ENCODE measurements around the gene LMTK2. TPM values are rescaled to one million over a fixed set of nuclear protein-coding genes. Genes with fewer than 3 reads are reported as not detected.

LMTK2 gene
- polyA plus RNA-seq, 2 donors, result 7.0 to 9.2 TPM

- H3K27me3 ChIP-seq (ENCODE audit: control insufficient read depth in 1 of 2, insufficient read depth in 2 of 2, low read length in 2 of 2), result no peaks in the 10 kb centered on the region
- WGBS, 2 donors, result 82 to 84% methylated on average over 2 of the region's 2 CpGs
- H3K9me3 ChIP-seq (ENCODE audit: control insufficient read depth in 2 of 2, insufficient read depth in 1 of 2, low read depth in 1 of 2, low read length in 1 of 2), result no peaks in the 10 kb centered on the region
- H3K4me3 ChIP-seq (ENCODE audit: low read depth in 1 of 2, low read length in 2 of 2), result no peak overlapping the region
- peaks cover 0 to 11% of the 10 kb centered on the region in 2 donors for H3K36me3 ChIP-seq (ENCODE audit: control insufficient read depth in 2 of 2, insufficient read depth in 2 of 2, low read length in 1 of 2)
- peaks cover 0 to 8% of the 10 kb centered on the region in 2 donors for H3K4me1 ChIP-seq (ENCODE audit: control insufficient read depth in 2 of 2, insufficient read depth in 2 of 2, low read length in 1 of 2)
- H3K27ac ChIP-seq (ENCODE audit: low read depth in 2 of 2, low read length in 1 of 2), result no peak overlapping the region
Observed at GRCh38 chr7:98166668-98166970, 60.0 kb downstream of the LMTK2 start.

GRCh38 chr7:98167653-98168052 is 61.0 kb downstream of the LMTK2 start:
- 90 to 93% methylated on average over 15 of the region's 15 CpGs for WGBS, 2 donors
- H3K4me3 ChIP-seq (ENCODE audit: low read depth in 1 of 2, low read length in 2 of 2), result no peak overlapping the region
- peaks cover 0 to 8% of the 10 kb centered on the region in 2 donors for H3K4me1 ChIP-seq (ENCODE audit: control insufficient read depth in 2 of 2, insufficient read depth in 2 of 2, low read length in 1 of 2)

GRCh38 chr7:98168181-98168903 is 61.7 kb downstream of the LMTK2 start:
- peaks cover 3 to 17% of the 10 kb centered on the region in 2 donors for H3K36me3 ChIP-seq (ENCODE audit: control insufficient read depth in 2 of 2, insufficient read depth in 2 of 2, low read length in 1 of 2)
- H3K9me3 ChIP-seq (ENCODE audit: control insufficient read depth in 2 of 2, insufficient read depth in 1 of 2, low read depth in 1 of 2, low read length in 1 of 2), result no peaks in the 10 kb centered on the region
- peaks cover 0 to 7% of the 10 kb centered on the region in 2 donors for H3K4me1 ChIP-seq (ENCODE audit: control insufficient read depth in 2 of 2, insufficient read depth in 2 of 2, low read length in 1 of 2)
- no peak overlapping the region for H3K27ac ChIP-seq (ENCODE audit: low read depth in 2 of 2, low read length in 1 of 2)
- no peaks in the 10 kb centered on the region for H3K27me3 ChIP-seq (ENCODE audit: control insufficient read depth in 1 of 2, insufficient read depth in 2 of 2, low read length in 2 of 2)
- no peak overlapping the region for H3K4me3 ChIP-seq (ENCODE audit: low read depth in 1 of 2, low read length in 2 of 2)
- 62 to 64% methylated on average over 17 of the region's 17 CpGs for WGBS, 2 donors

More at GRCh38 chr7:98167653-98168052, 61.0 kb downstream of the LMTK2 start:
- Histone ChIP-seq H3K27ac (ENCODE audit: low read depth in 2 of 2, low read length in 1 of 2) (no peak overlapping the region), H3K9me3 (ENCODE audit: control insufficient read depth in 2 of 2, insufficient read depth in 1 of 2, low read depth in 1 of 2, low read length in 1 of 2) (no peaks in the 10 kb centered on the region), H3K27me3 (ENCODE audit: control insufficient read depth in 1 of 2, insufficient read depth in 2 of 2, low read length in 2 of 2) (no peaks in the 10 kb centered on the region), H3K36me3 (ENCODE audit: control insufficient read depth in 2 of 2, insufficient read depth in 2 of 2, low read length in 1 of 2) (peaks cover 3 to 17% of the 10 kb centered on the region in 2 donors)

- Histone ChIP-seq H3K27ac (ENCODE audit: low read depth in 2 of 2, low read length in 1 of 2) (no peak overlapping the region), H3K36me3 (ENCODE audit: control insufficient read depth in 2 of 2, insufficient read depth in 2 of 2, low read length in 1 of 2) (peaks cover 3 to 17% of the 10 kb centered on the region in 2 donors), H3K27me3 (ENCODE audit: control insufficient read depth in 1 of 2, insufficient read depth in 2 of 2, low read length in 2 of 2) (no peaks in the 10 kb centered on the region), H3K4me3 (ENCODE audit: low read depth in 1 of 2, low read length in 2 of 2) (no peak overlapping the region), H3K9me3 (ENCODE audit: control insufficient read depth in 2 of 2, insufficient read depth in 1 of 2, low read depth in 1 of 2, low read length in 1 of 2) (no peaks in the 10 kb centered on the region), H3K4me1 (ENCODE audit: control insufficient read depth in 2 of 2, insufficient read depth in 2 of 2, low read length in 1 of 2) (peaks cover 0 to 4% of the 10 kb centered on the region in 2 donors)
- WGBS, 2 donors, result 82 to 90% methylated on average over 5 of the region's 5 CpGs
Observed at GRCh38 chr7:98168904-98169621, 62.4 kb downstream of the LMTK2 start.

GRCh38 chr7:98170966-98171365 is 64.3 kb downstream of the LMTK2 start:
- Histone ChIP-seq H3K27ac (ENCODE audit: low read depth in 2 of 2, low read length in 1 of 2) (no peak overlapping the region), H3K36me3 (ENCODE audit: control insufficient read depth in 2 of 2, insufficient read depth in 2 of 2, low read length in 1 of 2) (peaks cover 3 to 16% of the 10 kb centered on the region in 2 donors), H3K27me3 (ENCODE audit: control insufficient read depth in 1 of 2, insufficient read depth in 2 of 2, low read length in 2 of 2) (no peaks in the 10 kb centered on the region), H3K4me1 (ENCODE audit: control insufficient read depth in 2 of 2, insufficient read depth in 2 of 2, low read length in 1 of 2) (peaks cover 0 to under 1% of the 10 kb centered on the region in 2 donors), H3K9me3 (ENCODE audit: control insufficient read depth in 2 of 2, insufficient read depth in 1 of 2, low read depth in 1 of 2, low read length in 1 of 2) (no peaks in the 10 kb centered on the region), H3K4me3 (ENCODE audit: low read depth in 1 of 2, low read length in 2 of 2) (no peak overlapping the region)
- WGBS, 2 donors, result 83 to 95% methylated on average over 8 of the region's 8 CpGs

GRCh38 chr7:98171449-98171848 is 64.8 kb downstream of the LMTK2 start:
- Histone ChIP-seq H3K36me3 (ENCODE audit: control insufficient read depth in 2 of 2, insufficient read depth in 2 of 2, low read length in 1 of 2) (peaks cover 3 to 16% of the 10 kb centered on the region in 2 donors), H3K9me3 (ENCODE audit: control insufficient read depth in 2 of 2, insufficient read depth in 1 of 2, low read depth in 1 of 2, low read length in 1 of 2) (no peaks in the 10 kb centered on the region), H3K27me3 (ENCODE audit: control insufficient read depth in 1 of 2, insufficient read depth in 2 of 2, low read length in 2 of 2) (no peaks in the 10 kb centered on the region), H3K4me1 (ENCODE audit: control insufficient read depth in 2 of 2, insufficient read depth in 2 of 2, low read length in 1 of 2) (no peaks in the 10 kb centered on the region), H3K27ac (ENCODE audit: low read depth in 2 of 2, low read length in 1 of 2) (no peak overlapping the region), H3K4me3 (ENCODE audit: low read depth in 1 of 2, low read length in 2 of 2) (no peak overlapping the region)
- WGBS, 2 donors, result 95 to 96% methylated on average over 24 of the region's 24 CpGs

GRCh38 chr7:98174334-98175259 is 67.9 kb downstream of the LMTK2 start:
- Histone ChIP-seq H3K27ac (ENCODE audit: low read depth in 2 of 2, low read length in 1 of 2) (no peak overlapping the region), H3K4me1 (ENCODE audit: control insufficient read depth in 2 of 2, insufficient read depth in 2 of 2, low read length in 1 of 2) (peaks cover 0 to 2% of the 10 kb centered on the region in 2 donors), H3K27me3 (ENCODE audit: control insufficient read depth in 1 of 2, insufficient read depth in 2 of 2, low read length in 2 of 2) (no peaks in the 10 kb centered on the region), H3K36me3 (ENCODE audit: control insufficient read depth in 2 of 2, insufficient read depth in 2 of 2, low read length in 1 of 2) (peaks cover 9 to 20% of the 10 kb centered on the region in 2 donors), H3K9me3 (ENCODE audit: control insufficient read depth in 2 of 2, insufficient read depth in 1 of 2, low read depth in 1 of 2, low read length in 1 of 2) (no peaks in the 10 kb centered on the region), H3K4me3 (ENCODE audit: low read depth in 1 of 2, low read length in 2 of 2) (no peak overlapping the region)
- 88 to 91% methylated on average over 20 of the region's 20 CpGs for WGBS, 2 donors

GRCh38 chr7:98175260-98175940 is 68.7 kb downstream of the LMTK2 start:
- Histone ChIP-seq H3K36me3 (ENCODE audit: control insufficient read depth in 2 of 2, insufficient read depth in 2 of 2, low read length in 1 of 2) (peaks cover 9 to 23% of the 10 kb centered on the region in 2 donors), H3K27ac (ENCODE audit: low read depth in 2 of 2, low read length in 1 of 2) (no peak overlapping the region), H3K4me3 (ENCODE audit: low read depth in 1 of 2, low read length in 2 of 2) (no peak overlapping the region), H3K27me3 (ENCODE audit: control insufficient read depth in 1 of 2, insufficient read depth in 2 of 2, low read length in 2 of 2) (no peaks in the 10 kb centered on the region), H3K9me3 (ENCODE audit: control insufficient read depth in 2 of 2, insufficient read depth in 1 of 2, low read depth in 1 of 2, low read length in 1 of 2) (no peaks in the 10 kb centered on the region), H3K4me1 (ENCODE audit: control insufficient read depth in 2 of 2, insufficient read depth in 2 of 2, low read length in 1 of 2) (peaks cover 0 to 2% of the 10 kb centered on the region in 2 donors)
- 74 to 76% methylated on average over 8 of the region's 8 CpGs for WGBS, 2 donors

GRCh38 chr7:98177553-98177952 is 70.9 kb downstream of the LMTK2 start:
- no peak overlapping the region for H3K27ac ChIP-seq (ENCODE audit: low read depth in 2 of 2, low read length in 1 of 2)
- no peaks in the 10 kb centered on the region for H3K9me3 ChIP-seq (ENCODE audit: control insufficient read depth in 2 of 2, insufficient read depth in 1 of 2, low read depth in 1 of 2, low read length in 1 of 2)
- no peak overlapping the region for H3K4me3 ChIP-seq (ENCODE audit: low read depth in 1 of 2, low read length in 2 of 2)
- no peaks in the 10 kb centered on the region for H3K27me3 ChIP-seq (ENCODE audit: control insufficient read depth in 1 of 2, insufficient read depth in 2 of 2, low read length in 2 of 2)
- H3K4me1 ChIP-seq (ENCODE audit: control insufficient read depth in 2 of 2, insufficient read depth in 2 of 2, low read length in 1 of 2), result peaks cover 0 to 2% of the 10 kb centered on the region in 2 donors
- H3K36me3 ChIP-seq (ENCODE audit: control insufficient read depth in 2 of 2, insufficient read depth in 2 of 2, low read length in 1 of 2), result peaks cover 6 to 14% of the 10 kb centered on the region in 2 donors
- WGBS, 2 donors, result 91 to 94% methylated on average over 6 of the region's 6 CpGs

Measured in esophagus (tissue), 2 donors.